Adrenal gland (tissue), 12 donors: ENCODE results near the gene WDR89. TPM values are rescaled to one million over a fixed set of nuclear protein-coding genes. Genes with fewer than 3 reads are reported as not detected.
"Not testable (repeated sequence)": the region's sequence is repeated elsewhere in the genome, so short reads cannot be mapped to it uniquely, and the experiment has no call there.

ENCODE experiments used
- DNase-seq, 7 donors: peaks; one replicate each; pipeline ENCODE4 v3.0.0-alpha.2; 2019 to 2020
- H3K27ac ChIP-seq, 5 donors: fragments of 200-600 bp; sonication (generic) in 4 of 5; 1 replicate in 3 of 5; 2 replicates in 2 of 5; pipeline versions ENCODE4 v1.5.1 to v1.8.0; 2016 to 2020; ENCODE audit warnings: mild to moderate bottlenecking in 1 of 5
- H3K27me3 ChIP-seq: fragments of 200-600 bp; 2 replicates; pipeline ENCODE4 v1.8.0; 2021
- H3K36me3 ChIP-seq, 2 donors: fragments of 200-600 bp; replicated peaks in 1 of 2; 1 replicate in 1 of 2; 2 replicates in 1 of 2; pipeline versions ENCODE4 v1.5.1 to v1.8.0; 2018 to 2022
- H3K4me1 ChIP-seq, 2 donors: fragments of 200-600 bp; replicated peaks in 1 of 2; 1 replicate in 1 of 2; 2 replicates in 1 of 2; pipeline versions ENCODE4 v1.5.1 to v1.8.0; 2018 to 2021
- H3K4me3 ChIP-seq, 4 donors: fragments of 200-600 bp; sonication (generic) in 3 of 4; one replicate each; pipeline ENCODE4 v1.5.1; 2016 to 2018
- H3K9me3 ChIP-seq, 3 donors: fragments of 200-600 bp; sonication (generic) in 1 of 3; replicated peaks in 1 of 3; 1 replicate in 2 of 3; 2 replicates in 1 of 3; pipeline versions ENCODE4 v1.5.1 to v1.8.0; 2016 to 2021
- POLR2A ChIP-seq, 2 donors: fragments of 450-650 bp; IDR thresholded peaks; one replicate each; pipeline ENCODE4 v1.6.1; 2017; ENCODE audit warnings: antibody characterized with exemption in 2 of 2, mild to moderate bottlenecking in 2 of 2, moderate library complexity in 1 of 2
- WGBS, 4 donors: extraction: QIAGEN DNeasy Blood & Tissue Kit in 2 of 4; methylation state at CpG; one replicate each; pipeline versions ENCODE4 v1.1.5 to v1.1.7; 2013 to 2017; 5-methylcytosine and 5-hydroxymethylcytosine counted together
- intact Hi-C, 2 donors: fragments of 100-400 bp; cut with DNase I; formaldehyde crosslinking; loops; one replicate each; pipeline versions ENCODE4 v1.14.1 to v1.15.0; 2022 to 2023
- polyA plus RNA-seq, 3 donors: library from polyadenylated mRNA; stranded (reverse); fragments of 200-250 nt in 2 of 3; fragments of 350-450 nt in 1 of 3; fragmentation: Illumina TruSeq in 1 of 3; extraction: RNeasy Lipid Tissue Mini Kit (QIAGEN cat#74804) in 1 of 3; gene quantifications; one replicate each; pipeline ENCODE4 v1.2.3, GENCODE V29; 2013 to 2014
- total RNA-seq, 9 donors: library from RNA; depleted of rRNA in 4 of 9; stranded (reverse); fragments of >200 nt in 4 of 9; fragments of 120-200 nt in 1 of 9; fragmentation: NEBNext Ultra II Directional in 1 of 9; extraction: Animal tissue kit (Norgen Biotek cat#: 25700) in 1 of 9; gene quantifications; one replicate each; pipeline versions ENCODE4 v1.1.0 to v1.2.4, GENCODE V29; 2013 to 2023
- TF ChIP-seq, protein P1 (sequence below), 6 experiments: fragments of 450-650 bp in 4 of 6; fragments of 200-600 bp in 2 of 6; sonication (generic) in 1 of 6; IDR thresholded peaks; 1 replicate in 5 of 6; 2 replicates in 1 of 6; pipeline versions ENCODE4 v1.5.1 to v1.8.0; 2016 to 2021; ENCODE audit warnings: antibody characterized with exemption in 6 of 6, mild to moderate bottlenecking in 2 of 6, moderate library complexity in 1 of 6
- donor health status: healthy with polysubstance abuse.
- donor health status: Bipolar disorder and iron deficiency.
- donor health status: DM: yes; HTN: yes; CAD: no.
- donor health status: DM: no; HTN: no; CAD: no.
- donor health status: DM: no; HTN: no; CAD: no.
- donor health status: DM: yes; HTN: yes; CAD: no.

WDR89 gene
- total and polyA plus RNA-seq, 12 donors = 2.5 to 19.2 (median 10.7) TPM

GRCh38 chr14:63662776-63663175 is 21.1 kb upstream of the WDR89 start:
- TF ChIP-seq POLR2A (IDR thresholded peaks at IDR 0.05) = no peak
- TF ChIP-seq, protein P1, sequence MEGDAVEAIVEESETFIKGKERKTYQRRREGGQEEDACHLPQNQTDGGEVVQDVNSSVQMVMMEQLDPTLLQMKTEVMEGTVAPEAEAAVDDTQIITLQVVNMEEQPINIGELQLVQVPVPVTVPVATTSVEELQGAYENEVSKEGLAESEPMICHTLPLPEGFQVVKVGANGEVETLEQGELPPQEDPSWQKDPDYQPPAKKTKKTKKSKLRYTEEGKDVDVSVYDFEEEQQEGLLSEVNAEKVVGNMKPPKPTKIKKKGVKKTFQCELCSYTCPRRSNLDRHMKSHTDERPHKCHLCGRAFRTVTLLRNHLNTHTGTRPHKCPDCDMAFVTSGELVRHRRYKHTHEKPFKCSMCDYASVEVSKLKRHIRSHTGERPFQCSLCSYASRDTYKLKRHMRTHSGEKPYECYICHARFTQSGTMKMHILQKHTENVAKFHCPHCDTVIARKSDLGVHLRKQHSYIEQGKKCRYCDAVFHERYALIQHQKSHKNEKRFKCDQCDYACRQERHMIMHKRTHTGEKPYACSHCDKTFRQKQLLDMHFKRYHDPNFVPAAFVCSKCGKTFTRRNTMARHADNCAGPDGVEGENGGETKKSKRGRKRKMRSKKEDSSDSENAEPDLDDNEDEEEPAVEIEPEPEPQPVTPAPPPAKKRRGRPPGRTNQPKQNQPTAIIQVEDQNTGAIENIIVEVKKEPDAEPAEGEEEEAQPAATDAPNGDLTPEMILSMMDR (IDR thresholded peaks at IDR 0.05) = no peak
- H3K9me3 ChIP-seq = no peaks in the 10 kb centered on the region
- no peaks in the 10 kb centered on the region for H3K27me3 ChIP-seq
- no peaks in the 10 kb centered on the region for H3K36me3 ChIP-seq
- H3K27ac ChIP-seq = no peak overlapping the region
- no peaks in the 10 kb centered on the region for H3K4me1 ChIP-seq
- no peak for DNase-seq
- WGBS, 4 donors = 90 to 94% (median 92%) methylated on average over 8 of the region's 8 CpGs; no CpG with 5 or more reads in 1 of the 4 donors
- no peak overlapping the region for H3K4me3 ChIP-seq
- intact Hi-C loops = no loop called here

GRCh38 chr14:63661881-63662280 is 20.2 kb upstream of the WDR89 start:
- H3K27ac ChIP-seq, H3K4me1 ChIP-seq, DNase-seq, intact Hi-C loops, H3K9me3 ChIP-seq, H3K4me3 ChIP-seq, H3K27me3 ChIP-seq, H3K36me3 ChIP-seq: not testable (repeated sequence)
- WGBS, 4 donors = 94 to 98% (median 96%) methylated on average over 10 of the region's 10 CpGs

DNA sequence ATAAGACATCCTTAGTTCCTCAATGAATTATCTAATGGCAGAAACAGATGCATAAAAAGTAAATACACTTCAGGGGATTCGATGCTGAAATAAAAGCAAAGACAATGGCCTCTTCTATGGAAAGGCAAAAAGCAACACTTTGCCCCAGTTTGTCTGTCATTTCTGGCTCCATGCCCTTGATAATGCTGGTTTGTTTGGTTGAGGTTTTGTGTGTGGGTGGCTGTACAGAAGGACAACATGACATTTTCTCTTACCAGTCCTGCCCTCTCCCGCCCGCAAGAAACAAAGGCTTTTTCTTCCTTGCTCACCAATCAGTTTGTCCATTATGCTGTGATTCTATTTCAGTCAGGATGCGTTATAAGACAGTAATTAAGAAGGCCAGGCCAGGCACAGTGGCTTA is 18.1 kb upstream of the WDR89 start:
- Histone ChIP-seq H3K4me1 (no peaks in the 10 kb centered on the region), H3K36me3 (no peaks in the 10 kb centered on the region), H3K27me3 (no peaks in the 10 kb centered on the region), H3K27ac (no peak overlapping the region), H3K9me3 (no peaks in the 10 kb centered on the region), H3K4me3 (no peak overlapping the region)
- intact Hi-C loops = no loop called here
- TF ChIP-seq, protein P1 (IDR thresholded peaks at IDR 0.05) = no peak
- no peak for TF ChIP-seq POLR2A (IDR thresholded peaks at IDR 0.05)
- 77 to 86% (median 80%) methylated on average over 4 of the region's 4 CpGs for WGBS, 4 donors
- no peak for DNase-seq

- no peak for DNase-seq
- intact Hi-C loops = no loop called here
- TF ChIP-seq POLR2A (IDR thresholded peaks at IDR 0.05) = no peak
- TF ChIP-seq, protein P1 (IDR thresholded peaks at IDR 0.05) = no peak
- Histone ChIP-seq H3K4me3 (no peak overlapping the region), H3K36me3 (no peaks in the 10 kb centered on the region), H3K27ac (no peak overlapping the region), H3K4me1 (no peaks in the 10 kb centered on the region), H3K9me3 (no peaks in the 10 kb centered on the region), H3K27me3 (no peaks in the 10 kb centered on the region)
- 84 to 90% (median 85%) methylated on average over 4 of the region's 4 CpGs for WGBS, 4 donors
Observed at GRCh38 chr14:63656194-63656593, 14.5 kb upstream of the WDR89 start.

GRCh38 chr14:63654936-63655335 is 13.3 kb upstream of the WDR89 start:
- 79 to 92% (median 89%) methylated on average over 2 of the region's 2 CpGs for WGBS, 4 donors
- H3K36me3 ChIP-seq = no peaks in the 10 kb centered on the region
- no peak overlapping the region for H3K4me3 ChIP-seq
- DNase-seq = no peak
- H3K4me1 ChIP-seq = no peaks in the 10 kb centered on the region
- no peak overlapping the region for H3K27ac ChIP-seq
- no peaks in the 10 kb centered on the region for H3K9me3 ChIP-seq
- TF ChIP-seq, protein P1 (IDR thresholded peaks at IDR 0.05) = no peak
- intact Hi-C loops = no loop called here
- H3K27me3 ChIP-seq = no peaks in the 10 kb centered on the region
